GM12872 (cell line): ENCODE data around the gene CD70.

Source experiments
- CTCF ChIP-seq: IDR thresholded peaks from 3 replicates; pipeline ENCODE4 v1.5.1; 2011; ENCODE audit warnings: low read depth, mild to moderate bottlenecking, low read length, moderate library complexity; ENCODE audit not compliant: insufficient read depth

CD70 gene

GRCh38 chr19:6572217-6572616 lies 18.7 kb downstream of the CD70 start:
- no peak for TF ChIP-seq CTCF

- TF ChIP-seq CTCF: no peak
Observed at GRCh38 chr19:6571167-6571566, 19.8 kb downstream of the CD70 start.

GRCh38 chr19:6570764-6571163 lies 20.2 kb downstream of the CD70 start:
- no peak for TF ChIP-seq CTCF

- no peak for TF ChIP-seq CTCF
Observed at GRCh38 chr19:6568816-6569215, 22.1 kb downstream of the CD70 start.

GRCh38 chr19:6568010-6568526 lies 22.9 kb downstream of the CD70 start:
- TF ChIP-seq CTCF: no peak

GRCh38 chr19:6564393-6564792 lies 26.6 kb downstream of the CD70 start:
- no peak for TF ChIP-seq CTCF

GRCh38 chr19:6562437-6562836 lies 28.5 kb downstream of the CD70 start:
- peak; percentile 11; the same call in 1 of the 3 replicates for TF ChIP-seq CTCF
